ENCODE measurements around the gene NIM1K.

DNA sequence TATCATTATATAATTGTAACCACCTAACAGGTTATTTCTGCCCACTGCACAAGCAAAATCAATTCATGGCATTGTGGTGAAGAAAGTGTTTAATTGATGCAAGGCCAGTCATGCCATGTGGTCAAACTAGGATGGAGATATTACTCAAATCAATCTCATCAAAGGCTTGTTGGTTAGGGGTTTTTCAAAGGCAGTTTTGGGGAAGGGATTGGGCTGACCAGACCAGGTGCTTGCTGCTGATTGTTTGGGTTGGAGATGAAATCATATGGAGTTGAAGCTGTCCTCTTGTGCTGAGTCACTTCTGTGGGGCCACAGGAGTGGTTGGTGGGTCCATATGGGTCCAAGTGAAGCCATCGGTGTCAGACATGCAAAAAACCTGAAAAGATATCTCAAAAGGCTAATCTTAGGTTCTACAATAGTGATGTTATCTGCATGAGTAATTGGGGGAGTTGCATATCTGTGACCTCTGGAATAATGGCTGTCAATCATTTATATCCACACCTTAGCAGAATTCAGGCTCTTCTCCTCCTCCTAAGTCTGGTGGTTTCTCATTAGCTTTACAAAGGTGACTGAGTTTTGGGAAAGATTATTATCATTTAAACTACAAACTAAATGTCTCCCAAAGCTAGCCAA is 76.3 kb downstream of the NIM1K start:
- TF ChIP-seq ZNF416 (CRISPR knock-in tag; IDR thresholded peaks at IDR 0.05), result no peak
- no peak for TF ChIP-seq TEAD1 (CRISPR knock-in tag; IDR thresholded peaks at IDR 0.05)
- TF ChIP-seq, protein P1, sequence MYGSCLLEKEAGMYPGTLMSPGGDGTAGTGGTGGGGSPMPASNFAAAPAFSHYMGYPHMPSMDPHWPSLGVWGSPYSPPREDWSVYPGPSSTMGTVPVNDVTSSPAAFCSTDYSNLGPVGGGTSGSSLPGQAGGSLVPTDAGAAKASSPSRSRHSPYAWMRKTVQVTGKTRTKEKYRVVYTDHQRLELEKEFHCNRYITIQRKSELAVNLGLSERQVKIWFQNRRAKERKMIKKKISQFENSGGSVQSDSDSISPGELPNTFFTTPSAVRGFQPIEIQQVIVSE (CRISPR knock-in tag; IDR thresholded peaks at IDR 0.05; ENCODE audit: borderline replicate concordance), result no peak
- no peak for TF ChIP-seq CREB1 (CRISPR knock-in tag; IDR thresholded peaks at IDR 0.05)
